Measurements from ENCODE around the gene POU2F1. TPM values are rescaled to one million over a fixed set of nuclear protein-coding genes. Genes with fewer than 3 reads are reported as not detected.

Gene POU2F1
- total RNA-seq, 2 experiments from 2014 or later: 18.7 to 52.3 TPM

DNA sequence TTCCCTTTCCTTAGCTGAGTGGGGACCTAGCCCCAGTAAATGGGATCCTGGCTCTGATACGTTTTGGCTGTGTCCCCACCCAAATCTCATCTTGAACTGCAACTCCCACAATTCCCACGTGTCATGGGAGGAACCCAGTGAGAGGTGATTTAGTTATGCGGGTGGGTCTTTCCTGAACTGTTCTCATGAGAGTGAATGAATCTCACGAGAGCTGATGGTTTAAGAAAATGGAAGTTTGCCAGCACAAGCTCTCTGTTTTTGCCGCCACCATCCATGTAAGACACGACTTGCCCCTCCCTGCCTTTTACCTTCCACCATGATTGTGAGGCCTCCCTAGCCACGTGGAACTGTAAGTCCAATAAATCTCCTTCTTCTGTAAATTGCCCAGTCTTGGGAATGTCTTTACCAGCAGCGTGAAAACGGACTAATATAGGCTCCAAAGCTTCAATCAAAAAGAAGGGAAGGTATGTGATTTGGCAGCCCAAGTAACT, 29.9 kb upstream of the POU2F1 start:
- no peaks in the 10 kb centered on the region for H3K79me2 ChIP-seq (ENCODE audit: insufficient read depth, low read depth, low read length)
- H3K4me2 ChIP-seq (ENCODE audit: low read length): no peak overlapping the region
- H3K4me3 ChIP-seq (ENCODE audit: low read depth, low read length, poor library complexity, severe bottlenecking): no peak overlapping the region
- ChIA-PET POLR2A (no interaction called here), CTCF (ENCODE audit: unreplicated experiment) (no interaction called here)
- no peak overlapping the region for H2AFZ ChIP-seq (ENCODE audit: low read length)
- no peaks in the 10 kb centered on the region for H3K4me1 ChIP-seq (ENCODE audit: insufficient read depth, low read length, poor library complexity, severe bottlenecking)
- no peaks in the 10 kb centered on the region for H3K9me2 ChIP-seq (ENCODE audit: insufficient read depth, low read length)
- BruUV-seq (replicated peaks): no TSS peak
- no peak for DNase-seq (ENCODE audit: low spot score)
- no peak overlapping the region for H3K27ac ChIP-seq (ENCODE audit: low read depth, low read length, poor library complexity, severe bottlenecking)
- H3K36me3 ChIP-seq (ENCODE audit: insufficient read depth, low read length): no peaks in the 10 kb centered on the region
- no peaks in the 10 kb centered on the region for H3K9me3 ChIP-seq (ENCODE audit: low read length)
- intact Hi-C loops (cut with micrococcal nuclease; ENCODE audit: unreplicated experiment): no loop called here
- no peaks in the 10 kb centered on the region for H4K20me1 ChIP-seq (ENCODE audit: insufficient read depth, low read length)
- TF ChIP-seq EZH2phosphoT487 (IDR thresholded peaks at IDR 0.05; ENCODE audit: borderline replicate concordance, low read depth, low read length) (no peak), CTCF (conservative IDR thresholded peaks at IDR 0.05; ENCODE audit: low read length) (no peak)

DNA sequence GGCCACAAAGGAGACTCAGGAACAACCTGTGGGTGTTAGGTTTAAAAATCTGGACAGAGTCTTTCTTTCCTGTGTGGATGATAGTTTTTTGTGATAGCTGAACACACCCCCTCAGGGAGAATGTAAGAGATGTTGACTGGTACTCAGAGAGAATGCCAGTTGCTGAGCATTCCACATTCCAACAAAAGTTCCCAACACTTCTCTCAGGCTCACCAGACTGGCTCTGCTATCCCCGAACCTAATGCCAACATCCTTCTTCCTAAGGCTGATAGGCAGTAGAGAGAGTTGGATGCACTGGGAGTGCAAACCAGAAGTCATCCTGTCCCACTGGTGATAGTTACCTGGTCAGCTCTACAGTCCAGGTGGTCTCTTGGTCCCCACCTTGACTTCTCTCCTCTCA, 28.7 kb upstream of the POU2F1 start:
- no peaks in the 10 kb centered on the region for H3K4me1 ChIP-seq (ENCODE audit: insufficient read depth, low read length, poor library complexity, severe bottlenecking)
- BruUV-seq (replicated peaks): no TSS peak
- no peak overlapping the region for H2AFZ ChIP-seq (ENCODE audit: low read length)
- DNase-seq (ENCODE audit: low spot score): no peak
- no peaks in the 10 kb centered on the region for H3K9me2 ChIP-seq (ENCODE audit: insufficient read depth, low read length)
- ChIA-PET CTCF (ENCODE audit: unreplicated experiment) (no interaction called here), POLR2A (no interaction called here)
- no peak overlapping the region for H3K4me3 ChIP-seq (ENCODE audit: low read depth, low read length, poor library complexity, severe bottlenecking)
- intact Hi-C loops (cut with micrococcal nuclease; ENCODE audit: unreplicated experiment): no loop called here
- H3K79me2 ChIP-seq (ENCODE audit: insufficient read depth, low read depth, low read length): no peaks in the 10 kb centered on the region
- H4K20me1 ChIP-seq (ENCODE audit: insufficient read depth, low read length): no peaks in the 10 kb centered on the region
- H3K36me3 ChIP-seq (ENCODE audit: insufficient read depth, low read length): no peaks in the 10 kb centered on the region
- H3K4me2 ChIP-seq (ENCODE audit: low read length): no peak overlapping the region
- H3K27ac ChIP-seq (ENCODE audit: low read depth, low read length, poor library complexity, severe bottlenecking): no peak overlapping the region
- no peaks in the 10 kb centered on the region for H3K9me3 ChIP-seq (ENCODE audit: low read length)
- no peak for TF ChIP-seq EZH2phosphoT487 (IDR thresholded peaks at IDR 0.05; ENCODE audit: borderline replicate concordance, low read depth, low read length)
- TF ChIP-seq CTCF (conservative IDR thresholded peaks at IDR 0.05; ENCODE audit: low read length): no peak

GRCh38 chr1:167194182-167194581, 26.5 kb upstream of the POU2F1 start:
- no peak overlapping the region for H3K4me3 ChIP-seq (ENCODE audit: low read depth, low read length, poor library complexity, severe bottlenecking)
- H3K36me3 ChIP-seq (ENCODE audit: insufficient read depth, low read length): no peaks in the 10 kb centered on the region
- H3K79me2 ChIP-seq (ENCODE audit: insufficient read depth, low read depth, low read length): no peaks in the 10 kb centered on the region
- BruUV-seq (replicated peaks): no TSS peak
- H3K27ac ChIP-seq (ENCODE audit: low read depth, low read length, poor library complexity, severe bottlenecking): no peak overlapping the region
- no peak overlapping the region for H2AFZ ChIP-seq (ENCODE audit: low read length)
- intact Hi-C loops (cut with micrococcal nuclease; ENCODE audit: unreplicated experiment): no loop called here
- DNase-seq (ENCODE audit: low spot score): no peak
- H3K4me1 ChIP-seq (ENCODE audit: insufficient read depth, low read length, poor library complexity, severe bottlenecking): no peaks in the 10 kb centered on the region
- no peaks in the 10 kb centered on the region for H4K20me1 ChIP-seq (ENCODE audit: insufficient read depth, low read length)
- H3K9me2 ChIP-seq (ENCODE audit: insufficient read depth, low read length): no peaks in the 10 kb centered on the region
- no peak overlapping the region for H3K4me2 ChIP-seq (ENCODE audit: low read length)
- no peaks in the 10 kb centered on the region for H3K9me3 ChIP-seq (ENCODE audit: low read length)
- POLR2A ChIA-PET: interaction anchor here (0.8 to 1.6 kb wide), 2 partner anchors 10 to 96 kb away, joined by 4 read pairs; no protein-coding TSS in a partner anchor
- CTCF ChIA-PET (ENCODE audit: unreplicated experiment): no interaction called here
- no peak for TF ChIP-seq EZH2phosphoT487 (IDR thresholded peaks at IDR 0.05; ENCODE audit: borderline replicate concordance, low read depth, low read length)
- no peak for TF ChIP-seq CTCF (conservative IDR thresholded peaks at IDR 0.05; ENCODE audit: low read length)
